COR-L47 (cell line): ENCODE data around the gene UBL7.

Experiments
- DNase-seq: peaks from one replicate; lab custom pipeline; 2025; lab: John Stamatoyannopoulos, UW

UBL7 gene

DNA sequence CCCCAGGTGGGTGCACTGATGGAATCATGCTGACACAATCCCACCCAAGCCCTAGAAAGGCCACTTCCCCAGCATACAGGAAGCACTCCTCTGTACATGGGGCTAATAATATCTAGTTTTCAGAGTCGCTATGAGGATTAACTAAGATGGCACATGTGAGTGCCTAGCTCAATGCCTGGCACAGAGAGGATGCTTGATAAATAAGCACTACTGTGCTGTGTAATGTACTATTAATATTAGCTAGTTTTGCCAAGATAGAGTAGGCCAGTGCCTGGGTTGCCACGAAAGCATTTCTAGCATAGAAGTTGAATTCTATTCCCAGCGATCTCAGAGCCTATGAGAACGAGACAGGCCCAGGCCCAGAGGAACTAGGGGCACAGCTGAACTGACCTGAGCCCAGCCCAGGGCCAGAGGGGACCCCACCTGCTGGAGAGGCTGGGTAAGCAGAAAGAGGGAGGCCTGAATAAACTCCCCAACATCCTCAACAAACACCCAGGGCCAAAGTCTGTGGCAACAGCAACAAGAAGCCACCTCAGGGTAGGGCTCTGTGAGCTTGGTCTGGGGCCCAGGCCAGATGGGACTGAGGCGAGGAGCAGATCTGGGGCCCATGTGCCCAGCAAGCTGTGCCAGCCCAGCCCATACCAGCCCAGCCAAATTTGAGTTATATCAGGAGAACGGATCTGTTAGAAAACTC lies 19.6 kb downstream of the UBL7 start:
- no peak for DNase-seq

DNA sequence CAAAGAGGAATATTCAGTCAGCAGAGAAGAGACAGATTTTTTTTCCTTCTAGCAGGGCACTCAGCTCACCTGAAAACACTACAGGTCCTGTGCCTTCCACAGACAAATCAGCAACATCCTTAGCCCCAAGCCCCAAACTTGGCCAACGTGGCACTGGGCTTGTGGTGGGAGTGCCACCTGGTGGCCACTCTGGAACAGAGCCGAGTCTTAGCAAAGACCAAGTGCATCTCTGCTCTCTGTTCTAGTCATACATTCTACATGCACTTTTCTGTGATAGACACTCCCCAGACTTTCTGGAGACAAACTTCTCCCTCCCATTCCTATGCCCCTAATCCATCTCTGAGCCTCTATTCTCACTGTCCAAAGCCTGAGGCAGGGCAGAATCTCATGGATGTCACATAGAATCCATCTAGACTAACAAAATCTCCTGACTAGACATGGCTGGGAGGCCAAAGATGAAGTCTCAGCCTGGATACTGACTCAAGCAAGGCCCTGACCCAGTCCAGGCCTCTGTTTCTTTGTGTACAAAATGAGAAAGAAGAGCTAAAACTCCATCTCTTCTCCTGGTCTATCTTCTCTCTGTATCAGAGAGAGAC lies 22.1 kb downstream of the UBL7 start:
- DNase-seq: peak; percentile 48

DNA sequence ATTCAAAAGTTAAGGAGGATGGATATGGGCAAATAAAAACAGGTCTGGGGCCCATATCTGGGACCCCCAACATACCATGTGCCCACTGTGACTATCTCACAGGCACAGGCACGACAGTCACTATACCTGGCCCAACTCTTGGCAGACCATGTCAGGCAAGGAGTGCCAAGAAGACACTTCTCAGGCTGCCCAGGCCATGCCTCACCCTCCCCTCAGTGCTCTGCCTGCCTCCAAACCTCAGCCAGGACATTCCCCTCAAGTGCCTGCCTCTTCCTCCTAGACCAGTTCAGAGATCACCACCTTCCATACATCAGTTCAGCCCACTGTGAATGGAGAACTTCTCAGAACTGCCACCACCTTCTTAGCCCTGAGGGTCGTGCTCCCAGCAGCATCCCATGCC lies 22.8 kb downstream of the UBL7 start:
- no peak for DNase-seq

DNA sequence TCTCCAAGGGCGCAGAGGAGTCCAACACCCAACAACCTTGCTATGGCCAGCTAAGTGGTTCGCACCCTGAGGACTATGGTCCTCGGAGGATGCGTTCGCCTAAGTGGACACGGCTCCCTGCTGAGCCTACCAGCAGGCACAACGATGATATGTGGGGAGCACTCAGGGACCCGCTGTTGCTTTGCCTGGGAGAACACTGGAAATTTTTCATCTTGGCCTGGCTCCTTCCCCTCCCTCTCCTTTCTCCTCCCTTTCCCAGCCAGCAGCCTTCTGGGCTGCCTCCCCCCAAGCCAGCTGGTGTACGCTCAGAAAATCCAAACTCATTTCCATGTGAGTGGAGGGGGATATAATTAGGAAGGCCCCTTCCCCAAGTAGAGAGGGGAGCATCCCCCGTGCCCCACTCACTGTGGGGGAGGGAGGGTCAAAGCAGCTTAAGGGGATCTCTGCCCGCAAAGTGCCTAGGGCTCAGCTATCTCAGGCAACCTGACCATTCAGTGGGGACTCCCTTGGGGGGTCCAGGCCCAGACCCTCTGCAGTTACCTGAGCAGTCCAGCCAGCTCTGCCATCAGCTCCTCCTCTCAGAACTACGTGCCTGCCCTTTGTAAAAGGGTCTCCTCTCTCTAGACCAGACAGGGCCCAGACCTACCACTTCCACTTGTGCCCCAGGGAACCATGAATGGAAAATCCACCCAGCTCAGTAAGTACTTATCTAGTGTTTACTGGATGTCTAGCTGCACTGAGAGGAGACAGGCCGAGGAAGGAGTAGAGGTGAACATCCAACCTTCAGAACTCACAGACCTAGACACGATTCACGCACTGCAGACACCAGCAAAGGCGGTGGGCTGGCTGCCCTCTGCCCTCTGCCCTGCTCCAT lies 26.5 kb downstream of the UBL7 start:
- no peak for DNase-seq

DNA sequence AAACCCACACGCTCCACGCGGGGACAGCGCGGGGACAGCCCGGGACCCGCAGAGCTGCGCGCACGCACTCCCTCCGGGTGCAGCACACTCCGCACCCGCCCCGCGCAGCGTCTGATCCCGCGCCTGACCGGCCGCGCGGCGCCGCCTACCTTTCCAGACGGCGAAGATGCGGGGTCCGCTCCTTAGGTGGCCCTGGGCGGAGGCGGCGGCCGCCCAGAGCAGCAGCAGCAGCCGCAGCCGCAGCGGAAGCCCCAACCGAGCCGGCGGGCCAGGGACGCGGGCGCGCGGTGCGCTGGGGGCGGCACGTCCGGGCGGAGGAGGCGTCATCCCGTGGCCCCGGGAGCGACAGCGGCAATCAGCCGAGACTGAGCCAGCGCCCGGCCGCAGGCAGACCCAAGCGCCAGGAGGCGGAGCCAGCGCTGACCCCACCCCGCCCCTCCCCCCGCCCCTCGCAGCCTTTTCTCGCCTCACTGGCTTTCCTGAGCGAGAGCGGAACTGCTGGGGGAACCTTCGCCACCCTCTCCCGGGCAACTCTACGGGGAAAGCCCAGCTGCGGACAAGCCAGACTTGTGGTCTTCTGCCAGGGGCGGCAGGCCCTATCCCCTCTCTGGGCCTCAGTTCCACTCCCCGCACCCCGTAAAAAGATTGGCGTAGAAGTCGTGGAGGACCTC lies 27.2 kb downstream of the UBL7 start, which contains the start of gene SEMA7A:
SEMA7A (minus strand) TSS at position 367 of the 671 bp plus-strand sequence; CDS start at position 327, 40 bp downstream.
- peak; percentile 57 for DNase-seq

DNA sequence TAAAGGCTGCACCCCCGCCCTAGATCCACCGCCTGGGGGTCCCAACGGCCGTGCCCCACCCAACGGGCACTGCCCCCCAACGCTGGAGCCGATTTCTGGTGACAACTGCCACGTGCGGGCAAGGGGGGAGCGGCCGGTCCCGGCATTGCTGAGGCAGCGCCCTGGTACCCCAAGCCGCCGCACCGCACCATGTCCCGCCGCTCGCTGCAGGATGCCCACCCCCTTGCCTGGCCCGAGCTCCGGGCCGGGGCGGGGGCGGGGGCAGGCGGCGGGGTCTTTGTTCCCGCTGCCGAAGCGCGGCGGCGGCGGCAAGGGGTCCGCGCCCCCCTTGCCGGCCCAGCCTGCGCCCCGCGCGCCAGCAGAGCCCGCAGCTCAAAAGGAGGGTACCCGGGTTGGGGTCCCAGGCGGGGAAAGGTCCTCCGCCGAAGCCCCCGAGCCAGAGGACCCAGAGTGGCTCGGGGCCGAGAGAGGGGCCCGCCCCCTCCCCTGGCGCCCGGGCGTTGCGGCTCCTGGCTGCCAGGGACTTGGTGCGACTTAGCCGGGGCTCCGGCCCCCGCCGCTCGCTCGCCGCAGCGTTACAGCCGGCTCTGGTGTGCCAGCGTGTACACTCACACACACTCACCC lies 27.9 kb downstream of the UBL7 start:
- DNase-seq: no peak

DNA sequence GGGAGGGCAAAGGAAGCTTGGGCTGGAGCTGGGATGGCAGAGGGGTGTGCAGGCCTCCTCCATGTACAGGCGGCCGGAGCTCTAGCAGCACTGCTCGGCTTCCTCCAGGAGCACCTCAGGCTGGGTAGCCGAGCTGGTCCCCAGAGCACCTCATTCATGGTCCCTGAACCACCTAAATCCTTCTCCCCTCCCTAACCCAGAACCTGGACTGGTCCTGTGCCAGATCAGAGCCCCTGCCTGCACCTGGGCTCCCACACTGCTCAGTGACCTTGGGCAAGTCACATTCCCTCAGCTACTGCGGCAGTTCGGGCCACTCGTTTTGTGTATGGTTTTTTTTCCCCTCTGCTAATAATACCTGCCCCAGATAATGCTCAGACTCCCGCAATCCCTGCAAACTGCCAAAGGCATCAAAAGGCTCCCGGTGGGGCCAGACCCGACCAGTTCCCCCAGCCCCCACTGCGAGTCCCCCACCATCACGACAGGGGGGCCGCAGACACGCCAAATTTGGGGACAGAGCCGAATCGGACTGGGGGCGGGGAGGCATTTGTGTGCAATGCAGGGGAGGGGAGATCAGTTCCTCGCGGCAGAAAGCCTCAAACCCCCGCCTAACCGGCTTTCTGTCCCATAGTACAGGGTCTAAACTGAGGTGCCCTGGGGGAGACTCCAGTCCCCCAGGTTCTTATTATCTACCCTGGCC lies 28.5 kb downstream of the UBL7 start:
- DNase-seq: no peak

DNA sequence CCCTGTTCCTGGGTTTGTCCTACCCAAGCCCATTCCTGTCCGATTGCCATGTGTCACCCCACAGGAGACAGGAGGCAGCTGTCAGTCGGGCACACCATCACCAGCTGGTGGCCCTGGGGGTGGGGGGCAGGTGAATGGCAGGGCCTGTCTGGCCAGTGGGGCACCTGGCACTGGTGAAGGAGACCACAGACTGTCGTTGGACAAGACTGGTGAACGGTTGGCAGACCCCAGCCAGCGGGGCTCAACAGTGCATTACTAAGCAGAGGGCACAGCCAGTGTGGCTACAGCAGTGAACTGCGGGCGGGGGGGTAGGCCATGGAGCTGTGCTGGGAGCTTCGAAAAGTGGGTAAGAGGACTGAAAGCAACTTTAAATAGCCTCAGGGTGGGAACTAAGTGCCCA lies 29.3 kb downstream of the UBL7 start:
- DNase-seq: no peak

DNA sequence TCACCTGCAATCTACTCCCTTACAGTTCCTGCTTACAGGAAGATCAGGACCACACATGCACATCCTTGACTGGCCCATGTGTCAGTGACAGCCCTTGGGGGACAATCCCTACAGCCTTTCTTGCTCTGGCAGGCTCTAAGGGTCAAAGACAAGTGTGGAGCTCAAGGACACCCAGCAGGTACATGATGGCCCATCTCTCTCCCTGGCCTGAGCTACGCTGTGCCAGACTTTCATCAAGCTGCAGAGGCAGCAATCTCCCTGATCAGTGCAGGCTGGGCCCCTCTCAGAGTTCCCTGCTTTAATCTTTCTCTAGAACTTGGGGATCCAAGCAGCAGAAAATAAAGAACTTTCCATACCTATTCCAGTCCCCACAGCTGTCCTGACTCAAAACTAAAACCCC lies 29.8 kb downstream of the UBL7 start:
- no peak for DNase-seq

DNA sequence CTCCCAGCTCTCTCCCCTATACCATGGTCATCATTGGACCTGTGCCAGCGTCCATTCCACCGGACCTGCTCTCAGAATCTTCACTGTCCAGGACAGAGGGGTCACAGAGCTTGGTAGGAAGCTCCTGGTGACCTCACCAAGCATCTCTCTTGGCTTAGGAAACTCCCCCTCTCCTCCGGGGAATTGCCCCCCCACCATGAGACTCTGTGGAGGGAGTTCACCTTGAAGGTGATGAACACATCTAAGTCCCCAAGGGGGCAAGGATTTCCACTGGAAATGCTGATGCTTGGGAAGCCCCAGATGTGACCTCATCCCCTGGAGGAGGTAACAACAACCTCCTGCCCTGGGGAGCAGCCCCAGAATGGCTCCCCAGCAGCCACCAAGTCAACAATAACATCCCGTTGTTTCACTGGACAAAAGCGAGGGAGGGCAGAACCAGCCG lies 30.4 kb downstream of the UBL7 start:
- no peak for DNase-seq

DNA sequence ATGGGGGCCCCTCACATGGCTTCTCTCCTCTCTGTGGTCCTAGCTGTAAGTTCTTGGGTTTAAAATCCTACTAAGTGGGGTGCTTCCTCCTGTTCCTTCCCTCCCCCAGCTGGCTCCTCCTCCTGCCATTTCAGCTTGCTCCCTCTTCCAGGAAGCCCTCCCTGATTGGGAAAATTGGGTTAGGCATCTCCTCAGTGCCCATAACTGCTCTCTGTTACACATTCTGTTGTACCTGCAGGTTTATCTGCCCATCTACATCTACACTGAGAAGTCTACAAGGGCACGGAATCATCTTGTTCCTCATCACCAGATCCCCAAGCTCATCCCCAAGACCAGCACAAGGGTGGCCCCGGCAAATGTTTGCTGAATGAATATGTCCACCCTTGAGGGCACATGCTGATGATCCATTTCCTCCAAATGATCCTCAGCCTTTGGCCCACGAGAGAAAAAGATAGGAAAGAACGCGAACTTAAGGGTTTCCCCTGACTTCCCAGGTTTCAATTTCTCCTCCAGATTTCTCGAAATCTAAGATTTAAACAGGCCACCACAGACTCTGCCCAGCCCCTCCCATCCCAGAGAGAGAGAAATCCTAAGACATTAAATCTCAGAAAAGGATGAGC lies 31.1 kb downstream of the UBL7 start:
- DNase-seq: no peak

DNA sequence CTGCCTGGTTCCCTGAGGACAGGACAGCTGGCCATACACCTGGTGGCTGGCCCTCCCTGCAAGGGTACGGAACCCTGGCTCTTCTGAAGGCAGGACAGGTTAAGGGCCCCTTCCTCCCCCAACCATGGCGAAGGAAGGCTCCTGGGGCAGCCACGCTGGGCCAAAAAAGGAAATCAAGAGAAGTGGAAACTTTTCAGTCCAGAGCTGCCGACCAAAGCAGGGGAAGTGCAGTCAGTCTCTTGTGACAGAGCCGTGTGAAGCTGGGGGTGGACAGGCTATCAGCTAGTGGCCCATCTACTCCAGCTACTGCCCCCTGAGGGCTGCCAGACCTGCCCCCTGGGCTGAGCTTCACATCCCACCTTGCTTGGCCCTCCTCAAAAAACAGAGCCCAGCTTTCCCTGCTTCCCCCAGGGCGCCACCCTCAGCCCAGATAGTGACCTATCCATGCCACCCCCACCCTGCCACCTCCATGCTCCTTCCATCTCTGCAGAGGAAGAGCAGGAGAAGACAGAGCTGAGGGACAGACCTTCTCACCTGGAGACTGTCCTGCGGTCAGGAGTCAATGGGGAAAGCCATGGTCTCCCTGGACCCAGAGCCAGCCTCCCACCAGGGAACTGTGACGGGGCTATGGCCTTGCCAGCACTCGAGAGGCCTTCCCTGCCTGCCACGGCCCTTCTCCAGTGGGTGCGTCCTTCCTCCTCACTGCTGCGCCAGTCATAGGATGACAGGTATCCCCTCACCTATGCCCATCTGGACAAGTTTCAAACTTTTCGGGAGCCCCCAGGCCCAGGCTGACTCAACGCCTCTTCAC lies 31.8 kb downstream of the UBL7 start:
- DNase-seq: no peak

DNA sequence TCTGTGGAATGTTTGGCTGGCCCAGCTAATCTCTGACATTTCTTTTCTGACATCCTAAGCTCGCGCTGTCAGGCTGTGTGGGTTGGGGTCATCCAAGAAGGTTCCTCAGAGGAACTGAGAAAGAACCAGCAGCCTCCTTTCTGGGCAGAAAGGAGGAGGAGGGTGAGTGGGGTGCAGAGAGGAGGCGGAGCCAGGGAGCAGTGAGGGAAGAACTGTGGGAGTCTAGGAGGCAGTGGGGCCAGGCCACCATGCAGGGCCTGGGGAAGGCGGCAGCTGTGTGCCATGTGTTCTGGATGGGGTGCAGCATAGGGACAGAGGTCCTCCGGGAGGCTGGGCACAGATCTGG lies 32.5 kb downstream of the UBL7 start:
- DNase-seq: no peak

DNA sequence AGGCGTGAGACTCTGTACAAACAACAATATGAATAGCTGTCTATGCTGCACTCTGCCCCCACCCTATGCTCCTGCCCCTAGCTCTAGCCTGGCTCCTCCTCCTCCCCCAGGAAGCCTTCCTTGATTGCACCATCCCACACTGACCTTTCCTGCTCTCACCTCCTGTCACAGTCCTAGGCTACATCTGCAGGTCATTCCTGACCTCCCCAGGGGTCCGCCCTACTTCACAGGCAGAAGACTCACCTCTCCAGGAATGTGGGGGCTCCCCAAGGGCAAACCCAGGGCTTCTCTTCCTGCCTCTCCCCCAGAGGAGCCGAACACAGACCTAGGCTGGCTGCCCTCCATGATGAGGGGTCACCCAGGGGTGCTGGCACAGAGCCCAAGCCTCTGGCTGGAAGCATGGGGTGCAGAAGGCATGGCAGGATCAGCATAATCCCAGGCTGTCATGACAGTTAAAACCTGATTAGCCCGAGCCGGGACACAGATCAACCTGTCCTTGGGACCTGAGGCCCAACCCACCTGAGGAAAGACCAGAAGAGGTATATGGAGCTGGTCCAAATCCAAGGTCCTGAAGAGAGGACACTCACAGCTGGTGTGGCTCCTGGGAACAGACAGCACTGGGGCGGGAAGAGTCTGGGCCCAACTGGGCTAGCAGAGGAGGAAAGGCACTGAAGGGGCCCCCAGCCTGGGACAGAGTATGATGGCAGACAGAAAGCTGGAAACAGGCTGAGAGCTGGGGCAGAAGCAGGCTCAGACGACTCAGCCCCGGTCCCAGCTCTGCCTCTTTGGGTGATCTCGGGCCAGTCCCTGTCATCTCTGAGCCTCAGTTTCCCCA lies 33.1 kb downstream of the UBL7 start:
- DNase-seq: no peak

DNA sequence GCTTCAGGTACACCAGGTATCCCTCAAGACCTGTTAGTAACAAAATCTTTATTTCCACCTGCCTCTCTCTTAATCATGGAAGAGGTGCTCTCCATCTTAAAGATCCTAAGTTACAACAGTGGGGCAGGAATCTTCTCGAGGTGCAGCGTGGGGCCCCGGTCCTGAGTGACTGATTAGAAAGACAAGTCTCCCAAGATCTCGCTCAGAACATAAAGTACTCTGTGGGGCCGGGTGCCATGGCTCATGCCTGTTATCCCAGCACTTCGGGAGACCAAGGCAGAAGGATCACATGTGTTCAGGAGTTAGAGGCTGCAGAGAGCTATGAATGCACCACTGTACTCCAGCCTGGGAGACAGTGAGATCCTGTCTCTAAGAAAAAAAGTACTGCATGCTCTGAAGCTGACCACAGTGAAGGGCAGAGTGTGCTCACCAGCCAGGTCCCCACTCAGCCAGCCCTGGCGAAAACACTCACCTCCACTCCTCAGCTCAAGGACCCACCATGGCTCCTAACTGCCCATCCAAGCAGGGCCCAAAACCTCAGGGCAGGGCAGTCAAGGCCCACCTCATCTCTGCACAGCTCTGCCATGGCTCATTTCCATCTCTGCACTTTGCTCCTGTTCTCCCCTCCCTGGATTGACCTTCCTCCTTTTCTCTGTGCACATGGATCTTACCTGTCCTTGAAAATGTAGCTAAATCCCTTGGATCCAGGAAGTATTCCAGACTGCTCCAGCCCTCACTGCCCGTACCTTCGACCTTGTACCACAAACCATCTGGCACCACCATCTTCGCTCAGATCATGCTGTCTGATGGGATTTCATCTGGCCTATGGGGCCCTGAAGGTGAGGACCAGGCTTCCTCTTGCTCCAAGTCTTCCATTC lies 34.3 kb downstream of the UBL7 start:
- no peak for DNase-seq

DNA sequence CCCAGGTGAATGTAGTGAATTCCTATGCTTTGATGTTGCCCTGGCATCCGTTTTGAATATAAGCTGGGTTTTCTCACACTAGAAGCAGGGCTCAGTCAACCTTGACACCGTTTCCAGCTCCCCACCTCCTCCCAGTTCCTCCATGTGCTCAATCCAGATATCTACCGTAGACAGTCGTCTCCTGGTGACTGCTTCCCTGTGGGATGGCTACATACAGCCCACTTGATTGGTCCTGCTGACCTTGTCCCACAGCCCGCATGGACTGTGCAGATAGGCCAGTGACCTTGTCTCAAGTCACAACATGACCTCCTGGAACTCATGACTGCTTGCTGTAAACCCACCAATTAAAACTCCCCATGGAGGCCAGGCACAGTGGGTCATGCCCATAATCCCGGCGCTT lies 35.3 kb downstream of the UBL7 start:
- DNase-seq: no peak

DNA sequence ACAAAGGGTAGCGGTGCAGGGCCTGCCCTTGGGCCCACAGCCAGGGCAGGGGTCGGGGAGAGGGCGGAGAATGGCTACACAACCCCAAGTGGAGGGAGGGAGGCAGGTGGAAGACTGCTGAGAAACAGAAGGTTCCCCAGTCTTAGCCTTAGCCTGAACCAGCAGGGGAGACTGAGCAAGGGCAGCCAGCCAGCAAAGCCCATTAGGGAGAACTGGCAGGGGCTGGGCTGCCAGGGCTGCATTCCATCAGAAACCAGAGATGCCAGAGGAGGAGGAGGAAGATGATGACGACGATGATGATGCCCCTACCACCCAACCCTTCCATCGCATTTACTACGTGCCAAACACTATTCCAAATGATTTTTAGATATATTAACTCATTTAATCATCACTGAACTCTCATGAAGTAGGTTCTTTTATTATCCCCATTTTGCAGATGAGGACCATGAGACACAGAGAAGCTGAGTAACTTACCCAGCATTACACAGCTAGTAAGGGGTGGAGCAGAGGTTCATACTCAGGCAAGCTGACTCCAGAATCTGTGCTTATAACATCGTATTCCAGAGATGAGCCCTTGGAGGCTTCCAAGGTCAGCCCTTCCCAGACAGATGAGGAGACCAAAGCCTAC lies 35.9 kb downstream of the UBL7 start:
- DNase-seq: no peak
